Measurements from ENCODE around the gene IKBKE.

IKBKE gene

GRCh38 chr1:206514813-206515387 lies 44.6 kb downstream of the IKBKE start:
- no peak for DNase-seq

- DNase-seq: no peak
Observed at GRCh38 chr1:206516728-206516990, 46.4 kb downstream of the IKBKE start.

GRCh38 chr1:206517784-206518183 lies 47.5 kb downstream of the IKBKE start:
- no peak for DNase-seq

GRCh38 chr1:206518206-206518605 lies 47.9 kb downstream of the IKBKE start:
- DNase-seq: no peak

GRCh38 chr1:206518743-206519142 lies 48.5 kb downstream of the IKBKE start:
- no peak for DNase-seq

- no peak for DNase-seq
Observed at GRCh38 chr1:206521127-206521526, 50.9 kb downstream of the IKBKE start.

- DNase-seq: no peak
Observed at GRCh38 chr1:206521694-206522402, 51.6 kb downstream of the IKBKE start.

GRCh38 chr1:206524739-206525364 lies 54.6 kb downstream of the IKBKE start:
- no peak for DNase-seq

- no peak for DNase-seq
Observed at GRCh38 chr1:206526064-206526911, 56.0 kb downstream of the IKBKE start.

- DNase-seq: no peak
Observed at GRCh38 chr1:206529425-206529824, 59.1 kb downstream of the IKBKE start.

- DNase-seq: no peak
Observed at GRCh38 chr1:206532368-206532767, 62.1 kb downstream of the IKBKE start.

GRCh38 chr1:206534552-206534951 lies 64.3 kb downstream of the IKBKE start:
- DNase-seq: no peak

GRCh38 chr1:206535853-206536188 lies 65.5 kb downstream of the IKBKE start:
- no peak for DNase-seq

- DNase-seq: no peak
Observed at GRCh38 chr1:206537141-206537540, 66.9 kb downstream of the IKBKE start.

GRCh38 chr1:206538086-206538770 lies 68.0 kb downstream of the IKBKE start:
- no peak for DNase-seq

- no peak for DNase-seq
Observed at GRCh38 chr1:206538901-206539640, 68.8 kb downstream of the IKBKE start.

- no peak for DNase-seq
Observed at GRCh38 chr1:206540044-206540780, 69.9 kb downstream of the IKBKE start.

- DNase-seq: no peak
Observed at GRCh38 chr1:206541236-206541833, 71.1 kb downstream of the IKBKE start.

- no peak for DNase-seq
Observed at GRCh38 chr1:206544562-206545257, 74.4 kb downstream of the IKBKE start.

GRCh38 chr1:206545351-206545750 lies 75.1 kb downstream of the IKBKE start:
- DNase-seq: no peak
